HG02840 (cell line): Measurements from ENCODE around the gene TEX54.
"Not testable (repeated sequence)": the region's sequence is repeated elsewhere in the genome, so short reads cannot be mapped to it uniquely, and the experiment has no call there.

Experiments used
- ATAC-seq: cut with Tn5 transposase; IDR thresholded peaks from one replicate; pipeline ENCODE4 v1.9.1; 2021; ENCODE audit warnings: mild to moderate bottlenecking, moderate library complexity, moderate number of reproducible peaks; ENCODE audit not compliant: unreplicated experiment, low FRiP score

TEX54 gene

DNA sequence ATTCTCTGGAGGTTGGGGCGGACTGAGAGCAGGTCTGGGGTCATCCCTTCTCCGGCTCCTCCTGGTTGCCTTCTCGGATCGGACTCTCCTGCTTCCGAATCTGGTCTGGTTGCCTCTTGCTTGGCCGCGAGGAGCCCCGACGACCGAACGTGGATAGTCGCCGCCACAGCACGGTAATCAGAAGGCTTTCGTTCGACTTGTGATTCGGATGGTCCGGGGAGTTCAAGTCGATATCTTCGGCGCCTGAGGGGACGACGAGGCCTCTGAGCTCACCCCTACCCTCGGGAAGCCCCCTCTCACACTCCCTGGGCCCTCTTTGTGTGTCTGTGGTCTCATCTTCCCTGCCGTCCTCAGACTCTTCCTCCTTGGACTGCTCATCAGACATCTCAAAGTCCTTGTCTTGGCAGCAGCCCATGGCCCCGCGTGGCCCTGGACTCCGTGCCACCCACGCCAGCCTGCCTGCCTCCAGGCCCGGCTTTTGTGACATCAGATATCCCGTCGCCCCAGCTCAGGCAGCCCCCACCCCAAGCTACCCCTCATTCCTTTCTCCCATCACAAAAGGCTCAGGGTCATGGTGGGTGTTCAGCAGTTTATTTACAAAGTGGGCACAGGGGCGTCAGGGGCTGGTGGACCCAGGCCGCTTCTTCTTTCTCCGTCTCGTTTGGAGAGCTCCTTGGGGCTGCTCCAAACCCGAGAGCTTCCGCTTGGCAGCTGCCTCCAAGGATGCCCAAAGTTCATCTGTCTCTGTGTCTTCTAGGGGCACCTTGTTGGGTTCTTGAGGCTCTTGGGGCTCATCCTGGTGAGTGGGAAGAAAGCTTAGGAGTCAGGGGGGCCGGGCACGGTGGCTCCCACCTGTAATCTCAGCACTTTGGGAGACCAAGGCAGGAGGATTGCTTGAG is at the start of gene TEX54:
TEX54 (minus strand) TSS at position 506 of the 899 bp plus-strand sequence.
- ATAC-seq = peak; percentile 10

DNA sequence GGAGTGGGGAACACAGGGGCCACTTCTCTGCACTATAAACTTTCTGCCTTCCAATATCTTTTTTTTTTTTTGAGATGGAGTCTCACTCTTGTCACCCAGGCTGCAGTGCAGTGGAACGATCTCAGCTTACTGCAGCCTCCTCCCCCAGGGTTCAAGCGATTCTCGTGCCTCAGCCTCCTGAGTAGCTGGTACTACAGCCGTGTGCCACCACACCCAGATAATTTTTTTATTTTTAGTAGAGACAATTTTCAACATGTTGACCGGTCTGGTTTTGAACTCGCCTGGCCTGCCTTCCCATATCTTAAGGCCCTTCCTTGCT is 49.7 kb upstream of the TEX54 start:
- no peak for ATAC-seq

DNA sequence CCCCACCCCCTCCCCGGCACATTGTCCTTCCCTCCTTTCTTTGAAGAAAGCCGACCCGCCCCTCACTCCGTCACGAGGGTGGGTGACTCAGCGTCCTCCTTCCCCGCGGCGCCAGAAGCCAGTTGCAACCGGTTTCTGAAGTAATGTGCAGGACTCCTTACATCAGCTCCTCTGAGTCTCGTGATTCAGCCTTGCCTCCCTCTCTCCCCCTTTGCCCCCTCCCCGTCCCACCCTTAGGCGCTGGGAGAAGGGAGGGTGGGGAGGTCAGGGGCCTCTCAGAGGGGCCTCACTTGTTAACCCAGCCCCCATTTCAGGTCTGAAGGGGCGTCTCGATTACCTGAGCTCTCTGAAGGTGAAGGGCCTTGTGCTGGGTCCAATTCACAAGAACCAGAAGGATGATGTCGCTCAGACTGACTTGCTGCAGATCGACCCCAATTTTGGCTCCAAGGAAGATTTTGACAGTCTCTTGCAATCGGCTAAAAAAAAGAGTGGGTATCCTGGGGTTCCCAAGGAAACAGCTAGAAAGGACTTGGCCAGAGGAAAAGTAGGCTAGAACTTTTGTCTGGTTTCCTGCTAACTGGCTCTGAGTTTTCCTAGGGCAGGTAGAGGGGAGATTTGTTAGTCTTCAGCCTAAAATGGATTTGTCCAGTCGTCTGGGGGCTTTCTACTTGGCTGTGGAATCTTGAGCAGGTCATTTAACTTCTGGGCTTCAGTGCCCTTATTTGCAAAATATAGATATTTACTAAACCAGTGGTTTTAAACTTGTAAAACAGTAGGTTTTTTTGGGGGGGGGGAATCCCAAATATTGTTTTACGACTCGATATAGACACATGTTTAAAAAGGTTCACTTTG is 49.2 kb upstream of the TEX54 start:
- ATAC-seq = peak; percentile 45

DNA sequence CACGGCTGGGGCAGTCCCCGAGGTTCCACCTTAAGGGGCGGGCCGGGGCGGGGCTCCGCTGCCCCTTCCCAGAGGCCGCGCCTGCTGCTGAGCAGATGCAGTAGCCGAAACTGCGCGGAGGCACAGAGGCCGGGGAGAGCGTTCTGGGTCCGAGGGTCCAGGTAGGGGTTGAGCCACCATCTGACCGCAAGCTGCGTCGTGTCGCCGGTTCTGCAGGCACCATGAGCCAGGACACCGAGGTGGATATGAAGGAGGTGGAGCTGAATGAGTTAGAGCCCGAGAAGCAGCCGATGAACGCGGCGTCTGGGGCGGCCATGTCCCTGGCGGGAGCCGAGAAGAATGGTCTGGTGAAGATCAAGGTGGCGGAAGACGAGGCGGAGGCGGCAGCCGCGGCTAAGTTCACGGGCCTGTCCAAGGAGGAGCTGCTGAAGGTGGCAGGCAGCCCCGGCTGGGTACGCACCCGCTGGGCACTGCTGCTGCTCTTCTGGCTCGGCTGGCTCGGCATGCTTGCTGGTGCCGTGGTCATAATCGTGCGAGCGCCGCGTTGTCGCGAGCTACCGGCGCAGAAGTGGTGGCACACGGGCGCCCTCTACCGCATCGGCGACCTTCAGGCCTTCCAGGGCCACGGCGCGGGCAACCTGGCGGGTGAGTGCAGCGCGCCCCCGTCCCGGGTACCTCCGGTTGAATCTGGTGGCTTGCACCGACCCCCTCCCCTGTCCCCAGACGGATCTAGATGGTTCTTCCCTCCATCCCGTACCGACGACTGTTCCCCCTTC is 48.4 kb upstream of the TEX54 start, which contains the start of gene SLC3A2:
SLC3A2 (plus strand) TSS at position 94 of the 776 bp plus-strand sequence; CDS start at position 222, 128 bp downstream.
- ATAC-seq = peak; percentile 64

DNA sequence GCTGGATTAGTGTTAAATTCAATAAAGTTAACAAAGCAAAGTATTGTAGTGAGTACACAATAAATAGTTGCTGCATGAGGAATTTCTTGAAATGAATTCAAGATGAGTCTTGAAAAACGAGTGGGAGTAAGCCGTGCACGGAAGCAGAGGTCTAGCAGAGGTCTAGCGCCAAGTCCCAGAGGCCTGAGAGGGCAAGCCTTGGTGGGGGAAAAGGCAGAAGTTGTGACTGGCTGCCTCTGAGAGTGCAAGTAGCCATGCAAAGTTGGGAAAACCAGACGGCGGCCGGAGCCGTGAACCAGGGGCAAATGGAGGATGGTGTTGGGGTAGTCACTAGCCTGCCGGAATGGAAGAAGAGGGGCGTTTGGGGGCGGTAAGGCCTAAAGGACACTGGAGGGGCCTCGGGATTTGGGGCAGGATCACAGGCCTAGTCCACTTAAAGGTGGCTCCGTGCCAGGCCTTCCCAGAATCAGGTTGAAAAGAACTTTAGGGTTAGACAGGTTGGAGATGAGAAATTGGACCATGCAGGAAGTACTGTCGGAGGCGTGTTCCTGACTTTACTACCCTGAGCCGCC is 47.7 kb upstream of the TEX54 start:
- ATAC-seq = peak; percentile 7

DNA sequence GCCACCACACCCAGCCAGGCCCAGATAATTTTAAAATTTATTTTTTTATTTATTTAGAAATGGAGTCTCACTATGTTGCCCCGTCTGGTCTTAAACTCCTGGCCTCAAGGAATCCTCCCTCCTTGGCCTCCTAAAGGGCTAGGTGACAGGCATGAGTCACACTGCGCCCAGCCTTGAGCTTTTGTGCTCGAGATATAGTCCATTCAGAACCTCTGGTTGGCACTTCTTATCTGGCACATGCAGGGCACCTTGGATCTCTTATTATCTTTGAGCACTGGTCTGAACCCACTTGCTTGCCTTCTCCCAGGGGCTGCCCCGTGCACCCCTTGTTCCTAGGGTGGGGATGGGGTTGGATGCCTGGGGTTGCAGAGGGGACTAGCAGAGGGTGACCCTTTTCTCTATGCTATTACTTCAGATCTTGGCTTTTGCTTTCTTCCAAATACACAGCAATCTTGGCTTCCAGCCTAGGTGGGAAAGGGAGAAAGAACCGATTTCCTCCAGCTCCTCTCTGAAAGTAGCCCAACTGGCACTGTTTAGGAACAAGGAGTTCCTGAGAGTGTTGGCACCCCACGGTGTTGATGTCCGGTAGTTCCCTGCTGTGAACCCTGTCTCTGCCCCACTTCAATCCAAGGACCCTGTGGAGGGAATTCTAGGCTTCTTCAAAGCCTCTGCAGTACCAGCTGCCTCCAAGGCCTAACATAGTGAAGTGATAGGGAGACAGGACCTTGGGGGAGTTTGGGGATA is 46.8 kb upstream of the TEX54 start:
- no peak for ATAC-seq

DNA sequence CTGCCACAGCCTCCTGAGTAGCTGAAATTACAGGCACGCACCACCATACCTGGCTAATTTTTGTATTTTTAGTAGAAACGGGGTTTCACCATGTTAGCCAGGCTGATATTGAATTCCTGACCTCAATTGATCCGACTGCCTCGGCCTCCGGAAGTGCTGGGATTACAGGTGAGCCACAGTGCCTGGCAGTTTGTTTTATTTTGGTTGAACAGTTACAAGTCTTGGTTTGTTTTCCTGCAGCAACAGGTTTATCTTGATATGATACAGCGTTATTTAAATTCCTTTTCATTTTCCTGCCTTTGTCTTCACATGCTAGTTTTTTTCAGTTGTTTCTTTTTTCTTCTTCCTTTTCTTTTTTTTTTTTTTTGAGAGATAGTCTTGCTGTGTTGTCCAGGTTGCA is 44.1 kb upstream of the TEX54 start:
- no peak for ATAC-seq

DNA sequence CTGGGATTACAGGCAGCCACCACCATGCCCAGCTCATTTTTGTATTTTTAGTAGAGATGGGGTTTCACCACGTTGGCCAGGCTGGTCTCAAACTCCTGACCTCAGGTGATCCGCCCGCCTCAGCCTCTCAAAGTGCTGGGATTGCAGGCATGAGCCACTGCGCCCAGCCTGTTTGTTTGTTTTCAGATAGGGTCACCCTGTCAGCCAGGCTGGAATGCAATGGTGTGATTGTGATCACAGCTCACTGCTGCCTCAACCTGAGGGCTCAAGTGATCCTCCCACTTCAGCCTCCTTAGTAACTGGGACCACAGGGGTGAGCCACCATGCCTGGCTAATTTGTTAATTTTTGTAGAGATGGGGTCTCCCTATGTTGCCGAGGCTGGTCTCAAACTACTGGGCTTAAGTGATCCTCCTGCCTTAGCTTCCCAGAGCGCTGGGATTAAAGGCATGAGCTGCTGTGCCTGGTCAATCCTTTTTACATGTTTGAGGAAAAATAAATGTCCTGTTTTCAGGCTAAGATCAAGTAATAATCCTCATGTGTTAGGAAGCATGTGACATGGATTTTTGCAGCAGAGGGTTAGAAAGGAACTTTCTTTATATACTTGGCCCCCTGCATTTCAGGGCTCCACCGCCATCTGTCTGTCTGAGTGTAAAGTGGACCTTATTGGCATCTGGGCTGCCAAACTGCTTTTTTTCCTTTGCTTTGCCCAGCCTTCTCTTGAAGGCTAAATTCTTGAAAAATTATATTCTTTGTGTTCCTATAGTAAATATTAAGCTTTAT is 43.2 kb upstream of the TEX54 start:
- no peak for ATAC-seq

DNA sequence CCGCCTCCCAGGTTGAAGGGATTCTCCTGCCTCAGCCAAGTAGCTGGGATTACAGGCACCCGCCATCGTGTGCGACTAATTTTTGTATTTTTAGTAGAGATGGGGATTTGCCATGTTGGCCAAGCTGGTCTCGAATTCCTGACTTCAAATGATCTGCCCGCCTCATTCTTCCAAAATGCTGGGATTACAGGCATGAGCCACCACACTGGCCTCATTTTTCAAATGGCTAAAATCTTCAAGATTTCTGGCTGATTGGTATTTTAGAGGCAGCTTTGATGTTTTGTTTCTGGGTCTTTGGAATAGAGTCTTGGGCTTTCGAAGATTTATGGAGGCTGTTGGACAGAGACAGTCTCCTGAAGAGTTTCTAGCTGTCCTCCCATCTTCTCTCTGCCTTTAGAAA is 42.2 kb upstream of the TEX54 start:
- no peak for ATAC-seq

DNA sequence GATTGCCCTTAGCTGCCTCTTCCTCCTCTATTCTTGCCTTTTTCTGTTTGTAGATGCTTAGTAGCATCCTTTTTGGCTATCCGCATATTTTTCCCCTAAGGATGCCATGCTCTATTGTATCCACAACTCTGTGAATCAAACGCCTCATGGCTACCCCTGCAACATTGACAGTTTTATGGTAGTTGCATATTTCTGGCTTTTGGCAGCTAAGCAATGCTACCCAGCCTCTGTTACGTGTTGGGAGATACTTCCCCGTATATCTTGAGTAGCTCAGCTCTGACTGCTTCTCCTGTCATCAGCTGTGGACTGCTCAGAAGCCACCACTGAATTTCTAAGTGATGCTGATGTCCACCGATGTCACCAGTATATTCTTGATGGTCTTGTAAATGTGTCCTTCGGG is 33.0 kb upstream of the TEX54 start:
- ATAC-seq = no peak

DNA sequence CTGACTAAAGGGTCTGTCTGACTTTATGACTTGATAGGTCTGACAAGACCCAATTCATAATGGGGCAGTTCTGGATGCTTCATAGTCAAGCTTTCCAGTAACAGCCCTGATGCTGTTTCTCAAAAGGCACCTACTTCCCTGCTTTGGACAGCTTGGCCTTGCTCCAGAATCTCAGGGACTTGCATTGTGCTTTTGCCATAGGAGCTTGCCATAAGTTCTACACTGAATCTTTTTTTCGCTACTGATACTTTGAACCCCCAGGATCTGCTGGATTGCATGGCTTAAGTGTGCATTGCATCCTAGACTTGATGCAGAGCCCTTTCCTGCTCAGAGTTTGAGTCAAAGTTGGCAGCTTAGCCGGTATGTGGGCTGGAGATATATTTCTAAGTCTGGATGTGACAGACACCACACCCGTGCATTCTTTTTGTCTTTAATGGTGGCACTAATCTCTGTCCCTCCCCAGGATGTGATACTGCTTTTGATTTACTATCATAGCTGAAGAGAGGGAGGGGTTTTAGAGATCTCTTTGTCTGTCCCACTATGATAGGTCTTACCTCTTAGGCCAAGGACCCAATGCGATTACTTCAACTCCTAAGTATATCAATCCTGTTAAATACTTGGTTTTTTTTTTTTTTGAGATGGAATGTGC is 31.2 kb upstream of the TEX54 start:
- no peak for ATAC-seq

DNA sequence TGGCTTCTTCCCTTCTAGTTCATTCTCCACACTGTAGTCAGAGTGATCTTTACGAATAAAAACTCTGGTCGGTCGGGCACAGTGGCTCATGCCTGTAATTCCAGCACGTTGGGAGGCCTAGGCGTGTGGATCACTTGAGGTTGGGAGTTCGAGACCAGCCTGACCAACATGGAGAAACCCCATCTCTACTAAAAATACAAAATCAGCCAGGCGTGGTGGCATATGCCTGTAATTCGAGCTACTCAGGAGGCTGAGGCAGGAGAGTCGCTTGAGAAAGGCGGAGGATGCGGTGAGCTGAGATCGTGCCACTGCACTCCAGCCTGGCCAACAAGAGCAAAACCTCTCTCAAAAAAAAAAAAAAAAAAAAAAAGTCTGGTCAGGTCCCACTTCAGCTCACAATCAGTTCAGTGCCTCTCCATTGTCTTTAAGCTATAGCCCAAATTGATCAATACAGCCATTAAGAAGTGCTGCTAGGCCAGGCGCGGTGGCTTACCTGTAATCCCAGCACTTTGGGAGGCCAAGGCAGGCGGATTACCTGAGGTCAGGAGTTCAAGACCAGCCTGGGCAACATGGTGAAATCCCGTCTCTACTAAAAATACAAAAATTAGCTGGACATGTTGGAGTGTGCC is 29.0 kb upstream of the TEX54 start:
- not testable (repeated sequence) for ATAC-seq

DNA sequence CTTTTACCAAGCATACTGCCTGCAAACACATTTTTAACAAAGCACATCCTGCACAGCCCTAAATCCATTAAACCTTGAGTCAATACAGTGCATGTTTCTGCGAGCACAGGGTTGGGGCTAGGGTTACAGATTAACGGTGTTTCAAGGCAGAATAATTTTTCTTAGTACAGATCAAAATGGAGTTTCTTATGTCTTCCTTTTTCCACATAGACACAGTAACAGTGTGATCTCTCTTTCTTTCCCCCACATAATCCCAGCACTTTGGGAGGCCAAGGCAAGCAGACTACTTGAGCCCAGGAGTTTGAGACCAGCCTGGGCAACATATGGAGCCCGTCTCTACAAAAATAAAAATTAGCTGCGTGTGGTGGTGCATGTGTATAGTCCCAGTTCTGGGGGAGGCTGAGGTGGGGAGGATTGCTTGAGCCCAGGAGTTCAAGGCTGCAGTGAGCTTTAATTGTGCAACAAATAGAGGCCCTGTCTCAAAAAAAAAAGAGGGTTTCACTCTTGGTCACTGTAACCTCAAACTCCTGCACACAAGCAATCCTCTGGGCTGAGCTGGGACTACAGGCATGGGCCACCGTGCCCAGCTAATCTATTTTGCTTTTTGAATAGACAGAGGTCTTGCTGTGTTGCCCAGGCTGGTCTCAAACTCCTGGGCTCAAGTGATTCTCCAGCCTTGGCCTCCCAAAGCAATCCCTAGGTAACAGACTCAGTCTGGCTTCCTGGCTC is 28.4 kb upstream of the TEX54 start:
- ATAC-seq = no peak

DNA sequence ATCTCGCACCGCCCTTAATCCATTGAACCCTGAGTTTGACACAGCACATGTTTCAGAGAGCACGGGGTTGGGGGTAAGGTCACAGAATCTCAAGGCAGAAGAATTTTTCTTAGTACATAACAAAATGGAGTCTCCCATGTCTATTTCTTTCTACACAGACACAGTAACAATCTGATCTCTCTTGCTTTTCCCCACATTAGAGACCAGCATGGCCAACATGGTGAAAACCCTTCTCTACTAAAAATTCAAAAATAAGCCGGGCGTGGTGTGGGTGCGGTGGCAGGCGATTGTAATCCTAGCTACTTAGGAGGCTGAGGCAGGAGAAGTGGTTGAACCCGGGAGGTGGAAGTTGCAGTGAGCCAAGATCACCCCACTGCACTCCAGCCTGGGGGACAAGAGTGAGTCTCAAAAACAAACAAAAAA is 26.7 kb upstream of the TEX54 start:
- ATAC-seq = not testable (repeated sequence)

DNA sequence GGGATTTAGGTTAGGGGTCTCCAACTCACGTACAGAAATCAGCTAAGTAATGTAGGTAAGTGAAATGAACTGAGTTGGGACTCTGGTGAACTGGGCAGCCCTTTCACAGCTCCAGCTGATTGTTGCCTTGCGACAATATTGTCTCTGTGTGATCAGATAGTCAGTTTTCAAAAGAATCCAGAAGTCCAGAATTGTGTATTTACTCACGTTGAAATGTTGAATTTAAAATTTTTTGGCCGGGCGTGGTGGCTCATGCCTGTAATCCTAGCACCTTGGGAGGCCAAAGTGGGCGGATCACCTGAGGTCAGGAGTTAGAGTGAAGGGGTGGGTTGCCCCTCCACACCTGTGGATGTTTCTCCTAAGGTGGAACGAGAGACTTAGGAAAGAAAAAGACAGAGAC is 25.6 kb upstream of the TEX54 start:
- ATAC-seq = no peak

DNA sequence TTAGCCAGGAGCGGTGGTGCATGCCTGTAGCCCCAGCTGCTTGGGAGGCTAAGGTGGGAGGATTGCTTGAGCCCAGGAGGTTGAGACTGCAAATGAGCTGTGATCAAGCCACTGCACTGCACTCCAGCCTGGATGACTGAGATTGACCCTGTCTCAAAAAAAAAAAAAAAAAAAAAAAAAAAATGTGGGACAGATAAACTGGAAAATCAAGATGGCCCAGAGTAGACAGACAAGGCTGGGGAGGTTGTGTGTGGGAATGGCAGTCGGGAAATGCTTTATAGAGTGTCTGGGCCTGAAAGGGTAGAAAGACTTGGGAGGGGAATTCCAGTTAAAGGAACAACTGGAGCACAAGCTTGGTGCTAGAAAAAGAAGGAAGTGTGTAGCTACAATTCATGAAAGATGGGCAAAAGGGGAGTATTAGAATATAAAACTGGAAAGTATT is 24.9 kb upstream of the TEX54 start:
- no peak for ATAC-seq

DNA sequence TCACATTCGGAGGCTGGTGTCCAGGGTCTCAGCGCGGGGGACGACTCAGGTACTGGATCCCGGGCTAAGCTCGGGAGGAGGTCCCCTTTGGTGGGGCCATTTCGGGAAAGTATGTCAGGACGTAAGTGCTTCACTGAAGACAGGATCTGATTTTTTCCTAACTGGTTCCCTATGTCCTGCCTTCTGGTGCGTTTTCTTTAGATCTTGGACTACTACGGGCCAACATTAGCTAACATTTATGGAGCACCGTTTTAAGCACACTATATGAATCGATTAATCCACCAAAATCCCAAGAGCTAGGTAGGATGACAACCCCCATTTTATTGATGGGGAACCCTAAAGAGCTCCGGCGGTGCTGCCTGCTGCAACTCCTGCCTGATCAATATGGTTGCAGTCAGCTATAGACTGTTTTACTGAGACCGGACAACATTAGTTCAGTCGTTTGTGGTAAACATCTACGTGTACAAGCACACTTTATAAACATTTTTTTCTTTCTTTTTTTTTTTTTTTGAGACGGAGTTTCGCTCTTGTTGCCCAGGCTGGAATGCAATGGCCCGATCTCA is 23.8 kb upstream of the TEX54 start:
- ATAC-seq = no peak
